ENCODE measurements around the gene PABPN1.

The PABPN1 gene

DNA sequence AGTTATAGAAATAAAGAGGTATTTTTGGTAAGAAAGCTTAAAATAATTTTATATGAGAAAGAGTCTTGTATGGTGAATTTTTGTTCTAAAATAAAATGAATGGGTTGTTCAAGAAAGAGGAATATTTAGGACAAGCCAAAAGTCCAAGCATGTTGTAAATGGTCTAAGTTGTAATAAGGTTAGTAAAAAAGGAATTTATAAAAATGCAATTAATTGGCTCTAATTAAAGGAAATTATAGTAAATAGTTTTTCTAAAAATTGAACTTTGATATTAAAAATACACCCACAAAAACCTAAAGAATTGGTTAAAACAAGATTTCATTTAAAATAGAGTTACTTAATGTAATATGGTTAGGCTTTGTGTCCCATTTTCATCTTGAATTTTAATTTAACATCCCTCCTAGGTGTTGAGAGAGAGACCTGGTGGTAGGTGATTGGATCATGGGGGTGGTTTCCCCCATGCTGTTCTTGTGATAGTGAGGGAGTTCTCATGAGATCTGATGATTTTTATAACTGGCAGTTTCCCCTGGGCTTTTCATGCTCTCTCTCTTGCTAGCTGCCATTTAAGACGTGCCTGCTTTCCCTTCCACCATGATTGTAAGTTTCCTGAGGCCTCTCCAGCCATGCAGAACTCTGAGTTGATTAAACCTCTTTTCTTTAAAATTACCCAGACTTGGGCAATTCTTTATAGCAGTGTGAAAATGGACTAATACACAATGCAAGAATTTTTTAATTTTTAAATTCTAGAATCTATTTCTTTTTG lies 18.4 kb downstream of the PABPN1 start:
- no peaks in the 10 kb centered on the region for H4K20me1 ChIP-seq (ENCODE audit: control insufficient read depth, insufficient read depth, low read depth, low read length)
- H3K79me2 ChIP-seq (ENCODE audit: control insufficient read depth, low read length) = no peaks in the 10 kb centered on the region
- H3F3A ChIP-seq (ENCODE audit: control insufficient read depth, insufficient read depth) = no peaks in the 10 kb centered on the region
- H3K36me3 ChIP-seq (ENCODE audit: control insufficient read depth, low read length) = no peaks in the 10 kb centered on the region
- H3K9me2 ChIP-seq (replicated peaks; ENCODE audit: control insufficient read depth, low read length) = no peaks in the 10 kb centered on the region
- no peak overlapping the region for H3K4me3 ChIP-seq (ENCODE audit: low read length)
- no peaks in the 10 kb centered on the region for H3K4me1 ChIP-seq (ENCODE audit: control insufficient read depth, low read length)
- no peak overlapping the region for H3K4me2 ChIP-seq (ENCODE audit: low read length)
- peaks cover 6% of the 10 kb centered on the region for H3K27me3 ChIP-seq (ENCODE audit: control insufficient read depth, low read length)
- H3K9me3 ChIP-seq (ENCODE audit: control insufficient read depth, insufficient read depth, low read length) = no peaks in the 10 kb centered on the region
- no peak for TF ChIP-seq EZH2phosphoT487 (IDR thresholded peaks at IDR 0.05; ENCODE audit: borderline replicate concordance, low read length)
- TF ChIP-seq, protein P1, sequence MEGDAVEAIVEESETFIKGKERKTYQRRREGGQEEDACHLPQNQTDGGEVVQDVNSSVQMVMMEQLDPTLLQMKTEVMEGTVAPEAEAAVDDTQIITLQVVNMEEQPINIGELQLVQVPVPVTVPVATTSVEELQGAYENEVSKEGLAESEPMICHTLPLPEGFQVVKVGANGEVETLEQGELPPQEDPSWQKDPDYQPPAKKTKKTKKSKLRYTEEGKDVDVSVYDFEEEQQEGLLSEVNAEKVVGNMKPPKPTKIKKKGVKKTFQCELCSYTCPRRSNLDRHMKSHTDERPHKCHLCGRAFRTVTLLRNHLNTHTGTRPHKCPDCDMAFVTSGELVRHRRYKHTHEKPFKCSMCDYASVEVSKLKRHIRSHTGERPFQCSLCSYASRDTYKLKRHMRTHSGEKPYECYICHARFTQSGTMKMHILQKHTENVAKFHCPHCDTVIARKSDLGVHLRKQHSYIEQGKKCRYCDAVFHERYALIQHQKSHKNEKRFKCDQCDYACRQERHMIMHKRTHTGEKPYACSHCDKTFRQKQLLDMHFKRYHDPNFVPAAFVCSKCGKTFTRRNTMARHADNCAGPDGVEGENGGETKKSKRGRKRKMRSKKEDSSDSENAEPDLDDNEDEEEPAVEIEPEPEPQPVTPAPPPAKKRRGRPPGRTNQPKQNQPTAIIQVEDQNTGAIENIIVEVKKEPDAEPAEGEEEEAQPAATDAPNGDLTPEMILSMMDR (IDR thresholded peaks at IDR 0.05; ENCODE audit: low read depth, low read length, poor library complexity, severe bottlenecking) = no peak
- no peak overlapping the region for H3K27ac ChIP-seq (ENCODE audit: low read depth, low read length)

DNA sequence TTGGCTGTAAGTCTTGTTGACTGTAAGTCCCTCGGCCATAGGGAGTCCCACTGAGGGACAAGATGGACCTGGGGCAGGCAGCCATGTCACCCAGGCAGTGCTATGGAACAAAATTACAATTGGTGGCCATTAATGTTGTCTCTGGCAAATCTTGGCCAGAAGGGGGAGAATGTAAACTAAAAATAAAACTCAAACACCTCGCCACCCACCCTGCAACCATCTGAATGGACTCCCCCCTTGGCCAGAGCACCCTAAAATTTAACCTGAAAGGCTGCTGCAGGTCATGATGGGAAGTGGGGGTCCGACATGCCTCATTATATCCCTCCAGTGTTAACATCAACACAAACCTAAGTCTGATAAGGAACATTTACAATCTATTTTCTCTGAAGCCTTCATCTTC lies 23.2 kb downstream of the PABPN1 start:
- Histone ChIP-seq H3F3A (ENCODE audit: control insufficient read depth, insufficient read depth) (no peaks in the 10 kb centered on the region), H3K9me2 (replicated peaks; ENCODE audit: control insufficient read depth, low read length) (no peaks in the 10 kb centered on the region), H3K79me2 (ENCODE audit: control insufficient read depth, low read length) (no peaks in the 10 kb centered on the region), H3K4me1 (ENCODE audit: control insufficient read depth, low read length) (no peaks in the 10 kb centered on the region), H3K36me3 (ENCODE audit: control insufficient read depth, low read length) (no peaks in the 10 kb centered on the region), H3K27me3 (ENCODE audit: control insufficient read depth, low read length) (peaks cover 6% of the 10 kb centered on the region), H3K4me2 (ENCODE audit: low read length) (no peak overlapping the region), H3K4me3 (ENCODE audit: low read length) (no peak overlapping the region), H3K9me3 (ENCODE audit: control insufficient read depth, insufficient read depth, low read length) (no peaks in the 10 kb centered on the region), H4K20me1 (ENCODE audit: control insufficient read depth, insufficient read depth, low read depth, low read length) (no peaks in the 10 kb centered on the region), H3K27ac (ENCODE audit: low read depth, low read length) (no peak overlapping the region)
- TF ChIP-seq, protein P1 (IDR thresholded peaks at IDR 0.05; ENCODE audit: low read depth, low read length, poor library complexity, severe bottlenecking) = no peak
- no peak for TF ChIP-seq EZH2phosphoT487 (IDR thresholded peaks at IDR 0.05; ENCODE audit: borderline replicate concordance, low read length)

DNA sequence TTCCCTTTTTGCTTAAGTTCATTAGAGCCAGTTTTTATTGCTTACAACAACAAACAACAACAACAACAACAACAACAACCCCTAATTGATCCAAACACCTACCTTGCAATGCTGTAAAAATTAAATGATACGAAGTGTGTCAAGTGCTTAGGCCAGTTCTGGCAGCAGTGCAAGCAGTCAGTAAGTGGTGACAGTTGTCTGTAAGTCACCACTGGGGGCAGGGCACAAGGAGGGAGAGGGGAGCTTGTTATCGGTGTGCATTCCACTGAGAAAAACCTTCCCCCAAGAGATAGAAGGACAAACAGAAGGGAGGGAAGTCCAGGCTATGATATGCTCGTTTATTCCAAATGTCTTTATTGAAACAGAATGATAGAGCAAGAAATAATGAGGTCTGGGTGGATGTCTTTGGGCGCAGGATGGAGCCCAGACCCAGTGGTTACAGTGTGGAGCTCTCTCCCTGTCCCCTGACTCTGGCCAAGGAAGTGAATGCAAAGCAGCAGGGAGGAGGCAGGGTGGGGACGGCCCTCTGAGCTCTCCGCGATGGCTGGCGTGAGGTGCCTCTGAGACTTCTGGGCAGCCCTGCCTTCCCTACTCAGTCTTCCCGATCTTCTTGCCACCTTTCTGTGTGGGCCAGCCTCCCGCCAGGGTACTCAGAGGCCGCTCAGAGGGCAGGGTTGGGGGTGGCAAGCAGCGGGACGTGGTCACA lies 24.9 kb downstream of the PABPN1 start:
- H3K36me3 ChIP-seq (ENCODE audit: control insufficient read depth, low read length) = no peaks in the 10 kb centered on the region
- H3K4me1 ChIP-seq (ENCODE audit: control insufficient read depth, low read length) = no peaks in the 10 kb centered on the region
- H3K9me3 ChIP-seq (ENCODE audit: control insufficient read depth, insufficient read depth, low read length) = no peaks in the 10 kb centered on the region
- no peak for TF ChIP-seq EZH2phosphoT487 (IDR thresholded peaks at IDR 0.05; ENCODE audit: borderline replicate concordance, low read length)
- TF ChIP-seq, protein P1 (IDR thresholded peaks at IDR 0.05; ENCODE audit: low read depth, low read length, poor library complexity, severe bottlenecking) = no peak
- no peaks in the 10 kb centered on the region for H4K20me1 ChIP-seq (ENCODE audit: control insufficient read depth, insufficient read depth, low read depth, low read length)
- H3K27ac ChIP-seq (ENCODE audit: low read depth, low read length) = no peak overlapping the region
- peaks cover 6% of the 10 kb centered on the region for H3K27me3 ChIP-seq (ENCODE audit: control insufficient read depth, low read length)
- H3F3A ChIP-seq (ENCODE audit: control insufficient read depth, insufficient read depth) = no peaks in the 10 kb centered on the region
- H3K79me2 ChIP-seq (ENCODE audit: control insufficient read depth, low read length) = no peaks in the 10 kb centered on the region
- H3K9me2 ChIP-seq (replicated peaks; ENCODE audit: control insufficient read depth, low read length) = no peaks in the 10 kb centered on the region
- H3K4me2 ChIP-seq (ENCODE audit: low read length) = no peak overlapping the region
- no peak overlapping the region for H3K4me3 ChIP-seq (ENCODE audit: low read length)

Data from DOHH2 (cell line).